Calu3 (cell line): Measurements from ENCODE around the gene ZNF692. TPM values are rescaled to one million over a fixed set of nuclear protein-coding genes. Genes with fewer than 3 reads are reported as not detected.
"Not testable (repeated sequence)": the region's sequence is repeated elsewhere in the genome, so short reads cannot be mapped to it uniquely, and the experiment has no call there.

Experiments used
- BruUV-seq: library from RNA; stranded (reverse); fragments of 400-500 nt; replicated peaks from 2 replicates; lab custom pipeline; 2021; lab: Mats Ljungman, UMichigan
- CTCF ChIA-PET: fragments of 300-600 bp; sonication (Branson Sonifier 250); formaldehyde crosslinking; loops from one replicate; lab custom pipeline; 2022; ENCODE audit warnings: antibody characterized with exemption; lab: Charles Lee
- DNase-seq: peaks from one replicate; pipeline ENCODE4 v3.0.0; 2022
- H3K27ac Mint-ChIP-seq: one replicate; pipeline ENCODE4 v1.8.0; 2022; ENCODE audit warnings: mixed read lengths; ENCODE audit not compliant: unreplicated experiment
- H3K27me3 Mint-ChIP-seq: one replicate; pipeline ENCODE4 v1.8.0; 2022; ENCODE audit warnings: mixed read lengths; ENCODE audit not compliant: unreplicated experiment
- H3K36me3 Mint-ChIP-seq: one replicate; pipeline ENCODE4 v1.8.0; 2022; ENCODE audit warnings: mild to moderate bottlenecking, moderate library complexity, mixed read lengths; ENCODE audit not compliant: insufficient read depth, unreplicated experiment
- H3K4me1 Mint-ChIP-seq: one replicate; pipeline ENCODE4 v1.8.0; 2022; ENCODE audit warnings: mild to moderate bottlenecking, low read depth, mixed read lengths; ENCODE audit not compliant: unreplicated experiment
- H3K4me3 Mint-ChIP-seq: one replicate; pipeline ENCODE4 v1.8.0; 2022; ENCODE audit warnings: mild to moderate bottlenecking, low read depth, moderate library complexity, mixed read lengths; ENCODE audit not compliant: unreplicated experiment
- H3K9me3 Mint-ChIP-seq: one replicate; pipeline ENCODE4 v1.8.0; 2022; ENCODE audit warnings: low read depth, mixed read lengths; ENCODE audit not compliant: unreplicated experiment
- intact Hi-C: fragments of 100-400 bp; cut with micrococcal nuclease; formaldehyde crosslinking; loops from one replicate; pipeline ENCODE4 v1.10.0; 2022; ENCODE audit not compliant: unreplicated experiment
- total RNA-seq: library from RNA; stranded (reverse); gene quantifications from 2 replicates; pipeline ENCODE4 v1.2.3, GENCODE V29; 2022
- TF ChIP-seq, protein P1 (sequence below): fragments of 200-600 bp; IDR thresholded peaks from one replicate; pipeline ENCODE4 v1.8.0; 2022; ENCODE audit warnings: antibody characterized with exemption; ENCODE audit not compliant: unreplicated experiment

The ZNF692 gene
- total RNA-seq, 1 experiment from 2014 or later, result 61.4 TPM

DNA sequence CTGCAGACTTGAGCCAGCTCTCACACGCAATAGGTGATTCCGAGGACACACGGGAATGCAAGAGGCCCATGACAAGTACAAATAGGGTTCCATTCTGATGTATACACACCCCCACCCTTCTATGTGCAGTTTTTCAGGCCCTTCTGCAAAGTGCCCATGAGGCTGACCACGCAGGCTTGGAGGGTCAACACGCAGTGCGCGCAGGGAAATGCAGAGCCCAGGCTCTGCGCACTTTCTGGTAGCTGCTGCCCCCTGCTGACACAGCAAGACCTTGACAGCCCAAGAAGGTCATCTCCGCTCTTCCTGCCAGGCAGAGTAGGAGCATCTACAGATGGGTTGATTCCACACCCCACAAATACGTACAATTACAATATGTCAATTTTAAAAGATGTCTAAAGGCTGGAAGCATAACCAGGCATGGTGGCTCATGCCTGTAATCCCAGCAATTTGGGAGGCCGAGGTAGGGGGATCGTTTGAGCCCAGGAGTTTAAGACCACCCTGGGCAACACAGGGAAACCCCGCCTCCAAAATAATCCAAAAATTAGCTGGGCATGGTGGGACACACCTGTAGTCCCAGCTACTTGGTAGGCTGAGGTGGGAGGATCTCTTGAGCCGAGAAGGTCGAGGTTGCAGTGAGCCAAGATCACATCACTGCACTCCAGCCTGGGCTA lies 51.7 kb downstream of the ZNF692 start:
- Mint-ChIP-seq H3K36me3 (peaks cover 18% of the 10 kb centered on the region), H3K9me3 (peaks cover 8% of the 10 kb centered on the region), H3K27me3 (no peaks in the 10 kb centered on the region), H3K4me3 (no peak overlapping the region), H3K4me1 (no peaks in the 10 kb centered on the region), H3K27ac (no peak overlapping the region)
- BruUV-seq, result no TSS peak
- CTCF ChIA-PET, result interaction anchor here (1.2 kb wide), 1 partner anchor 104 kb away, joined by 3 read pairs; no protein-coding TSS in a partner anchor
- peak; percentile 50 for DNase-seq
- intact Hi-C loops, result loop anchor here (1.0 to 2.0 kb wide), 2 partner anchors 110 to 185 kb away; no protein-coding TSS in a partner anchor
- TF ChIP-seq, protein P1, sequence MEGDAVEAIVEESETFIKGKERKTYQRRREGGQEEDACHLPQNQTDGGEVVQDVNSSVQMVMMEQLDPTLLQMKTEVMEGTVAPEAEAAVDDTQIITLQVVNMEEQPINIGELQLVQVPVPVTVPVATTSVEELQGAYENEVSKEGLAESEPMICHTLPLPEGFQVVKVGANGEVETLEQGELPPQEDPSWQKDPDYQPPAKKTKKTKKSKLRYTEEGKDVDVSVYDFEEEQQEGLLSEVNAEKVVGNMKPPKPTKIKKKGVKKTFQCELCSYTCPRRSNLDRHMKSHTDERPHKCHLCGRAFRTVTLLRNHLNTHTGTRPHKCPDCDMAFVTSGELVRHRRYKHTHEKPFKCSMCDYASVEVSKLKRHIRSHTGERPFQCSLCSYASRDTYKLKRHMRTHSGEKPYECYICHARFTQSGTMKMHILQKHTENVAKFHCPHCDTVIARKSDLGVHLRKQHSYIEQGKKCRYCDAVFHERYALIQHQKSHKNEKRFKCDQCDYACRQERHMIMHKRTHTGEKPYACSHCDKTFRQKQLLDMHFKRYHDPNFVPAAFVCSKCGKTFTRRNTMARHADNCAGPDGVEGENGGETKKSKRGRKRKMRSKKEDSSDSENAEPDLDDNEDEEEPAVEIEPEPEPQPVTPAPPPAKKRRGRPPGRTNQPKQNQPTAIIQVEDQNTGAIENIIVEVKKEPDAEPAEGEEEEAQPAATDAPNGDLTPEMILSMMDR, result peak; percentile 70

DNA sequence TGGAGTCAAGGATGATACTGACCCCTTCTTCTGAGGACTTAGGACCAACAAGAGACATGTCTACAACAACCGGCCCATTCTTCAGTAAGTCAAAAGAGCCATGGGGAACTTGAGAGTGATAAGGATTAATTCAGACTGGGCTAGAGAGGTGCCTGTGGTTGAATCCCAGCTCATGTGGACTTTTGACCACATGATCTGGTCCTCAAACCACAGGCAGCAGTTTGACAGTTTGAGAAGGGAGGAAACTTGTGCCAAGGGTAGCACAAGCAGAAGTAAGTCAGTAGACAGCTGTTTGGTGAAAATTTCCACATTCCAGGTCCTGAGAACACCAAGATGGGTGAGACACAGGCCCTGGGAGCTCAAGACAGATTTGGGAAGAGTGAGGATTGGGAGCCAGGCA lies 53.0 kb downstream of the ZNF692 start:
- H3K27ac Mint-ChIP-seq, result no peak overlapping the region
- H3K9me3 Mint-ChIP-seq, result peaks cover 8% of the 10 kb centered on the region
- DNase-seq, result no peak
- H3K4me3 Mint-ChIP-seq, result no peak overlapping the region
- no TSS peak for BruUV-seq
- no peaks in the 10 kb centered on the region for H3K27me3 Mint-ChIP-seq
- peaks cover 12% of the 10 kb centered on the region for H3K36me3 Mint-ChIP-seq
- no peaks in the 10 kb centered on the region for H3K4me1 Mint-ChIP-seq
- CTCF ChIA-PET, result interaction anchor here (0.7 kb wide), 1 partner anchor 19 kb away, joined by 8 read pairs; no protein-coding TSS in a partner anchor
- TF ChIP-seq, protein P1, result no peak
- intact Hi-C loops, result loop anchor here (2.0 kb wide), 1 partner anchor 109 kb away; no protein-coding TSS in a partner anchor

DNA sequence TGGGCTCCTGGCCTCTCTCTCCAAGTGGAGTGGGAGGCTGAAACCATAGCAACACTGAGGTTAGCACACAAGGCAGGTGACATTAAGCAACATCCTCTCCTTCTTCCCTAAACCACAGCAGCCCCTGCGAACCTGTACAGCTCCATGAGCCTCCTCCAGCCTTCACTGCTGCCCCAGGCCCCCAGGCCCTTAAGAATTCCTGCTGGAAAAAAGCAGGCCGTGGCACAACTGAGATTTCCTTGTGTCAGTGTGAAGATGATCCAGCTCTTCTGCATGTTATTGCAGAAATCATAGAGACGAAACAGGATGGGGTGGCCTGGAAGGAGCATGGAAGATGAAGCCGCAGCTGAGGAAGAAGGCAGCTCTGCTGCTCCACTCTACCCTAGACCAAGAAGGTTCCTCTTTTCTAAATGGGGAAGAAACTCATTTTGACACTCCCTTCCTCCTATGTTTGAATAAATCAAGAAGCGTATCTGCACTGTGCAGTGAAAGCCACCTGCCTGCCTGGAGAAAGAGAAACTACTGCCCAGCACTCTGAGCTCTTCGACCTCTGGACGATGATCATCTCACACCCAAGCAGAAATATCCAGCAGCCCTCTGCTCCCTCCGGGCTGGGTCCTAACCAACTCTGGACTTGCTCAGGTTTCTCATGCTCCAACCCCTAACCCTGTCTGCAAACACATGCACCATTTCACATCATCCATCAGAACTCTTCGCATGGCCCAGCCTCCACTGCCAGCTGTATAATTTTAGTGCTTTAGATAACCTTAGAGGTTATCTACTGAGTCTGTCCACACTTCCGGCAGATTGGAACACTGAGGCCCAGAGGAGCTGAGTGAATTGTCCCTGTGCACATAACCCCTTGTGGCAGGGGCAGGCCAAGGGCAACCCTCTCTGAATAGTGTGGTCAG lies 53.9 kb downstream of the ZNF692 start:
- no peak for DNase-seq
- Mint-ChIP-seq H3K27me3 (no peaks in the 10 kb centered on the region), H3K4me3 (no peak overlapping the region), H3K27ac (no peak overlapping the region), H3K36me3 (peaks cover 4% of the 10 kb centered on the region), H3K9me3 (peaks cover 11% of the 10 kb centered on the region), H3K4me1 (no peaks in the 10 kb centered on the region)
- CTCF ChIA-PET, result interaction anchor here (0.6 kb wide), 1 partner anchor 108 kb away, joined by 4 read pairs; no protein-coding TSS in a partner anchor
- intact Hi-C loops, result no loop called here
- TF ChIP-seq, protein P1, result no peak
- no TSS peak for BruUV-seq

DNA sequence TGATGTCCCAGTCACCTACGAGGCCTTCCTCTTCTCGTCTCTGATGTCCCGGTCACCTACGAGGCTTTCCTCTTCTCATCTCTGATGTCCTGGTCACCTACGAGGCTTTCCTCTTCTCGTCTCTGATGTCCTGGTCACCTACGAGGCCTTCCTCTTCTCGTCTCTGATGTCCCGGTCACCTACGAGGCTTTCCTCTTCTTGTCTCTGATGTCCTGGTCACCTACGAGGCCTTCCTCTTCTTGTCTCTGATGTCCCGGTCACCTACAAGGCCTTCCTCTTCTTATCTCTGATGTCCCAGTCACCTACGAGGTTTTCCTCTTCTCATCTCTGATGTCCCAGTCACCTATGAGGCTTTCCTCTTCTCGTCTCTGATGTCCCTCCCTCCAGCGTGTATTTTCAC lies 55.4 kb downstream of the ZNF692 start:
- intact Hi-C loops, H3K4me1 Mint-ChIP-seq, CTCF ChIA-PET, H3K4me3 Mint-ChIP-seq, DNase-seq, H3K27me3 Mint-ChIP-seq, BruUV-seq, H3K36me3 Mint-ChIP-seq: not testable (repeated sequence)
- H3K9me3 Mint-ChIP-seq, result peaks cover 11% of the 10 kb centered on the region
- peak overlapping the region; percentile 26 for H3K27ac Mint-ChIP-seq
